Measurements from ENCODE around the gene YKT6.

GRCh38 chr7:44184206-44184872 lies 16.4 kb upstream of the YKT6 start:
- TF ChIP-seq YY1 (IDR thresholded peaks at IDR 0.05; ENCODE audit: low read depth, low read length) (no peak), TCF12 (IDR thresholded peaks at IDR 0.05; ENCODE audit: low read depth, low read length) (no peak), CTCF (IDR thresholded peaks at IDR 0.05; ENCODE audit: control extremely low read depth in 1 of 3, insufficient read depth in 1 of 3, low read depth in 1 of 3, low read length in 3 of 3) (no peak), MAFK (IDR thresholded peaks at IDR 0.05; ENCODE audit: low read depth, low read length) (no peak), CREB1 (IDR thresholded peaks at IDR 0.05) (no peak), HDAC2 (IDR thresholded peaks at IDR 0.05; ENCODE audit: borderline replicate concordance in 1 of 2, low read depth in 2 of 2, low read length in 2 of 2) (no peak), EZH2 (IDR thresholded peaks at IDR 0.05; ENCODE audit: low read depth, low read length, severe bottlenecking) (no peak), CEBPB (IDR thresholded peaks at IDR 0.05; ENCODE audit: low read depth, low read length) (no peak), CHD2 (IDR thresholded peaks at IDR 0.05; ENCODE audit: low read length) (no peak), RAD21 (IDR thresholded peaks at IDR 0.05 in 1 of 2, conservative IDR thresholded peaks at IDR 0.05 in 1 of 2; ENCODE audit: low read depth in 2 of 2, low read length in 2 of 2) (no peak), POLR2A (IDR thresholded peaks at IDR 0.05; ENCODE audit: control extremely low read depth in 1 of 2, low read depth in 2 of 2, low read length in 2 of 2) (no peak)

Measured in H1 (cell line).